Measurements from ENCODE around the gene MRPL49.

DNA sequence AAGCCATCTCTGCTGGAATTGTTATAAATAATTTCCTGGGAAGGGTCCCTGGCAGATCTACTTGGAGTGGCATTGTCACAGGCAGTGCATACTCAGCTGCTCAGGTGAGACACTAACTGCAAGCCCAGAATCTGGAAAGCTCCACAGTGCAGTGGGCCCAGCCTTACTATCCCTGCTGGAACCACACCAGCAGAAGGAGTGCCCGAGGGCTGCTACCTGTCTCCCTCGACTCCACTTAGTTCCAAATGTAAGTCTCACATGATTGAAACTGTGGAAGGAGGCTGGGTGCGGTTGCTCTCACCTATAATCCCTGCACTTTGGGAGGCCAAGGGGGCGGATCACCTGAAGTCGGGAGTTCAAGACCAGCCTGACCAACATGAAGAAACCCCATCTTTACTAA is 26.5 kb downstream of the MRPL49 start:
- no peak for TF ChIP-seq POLR2A (IDR thresholded peaks at IDR 0.05)
- TF ChIP-seq, protein P1, sequence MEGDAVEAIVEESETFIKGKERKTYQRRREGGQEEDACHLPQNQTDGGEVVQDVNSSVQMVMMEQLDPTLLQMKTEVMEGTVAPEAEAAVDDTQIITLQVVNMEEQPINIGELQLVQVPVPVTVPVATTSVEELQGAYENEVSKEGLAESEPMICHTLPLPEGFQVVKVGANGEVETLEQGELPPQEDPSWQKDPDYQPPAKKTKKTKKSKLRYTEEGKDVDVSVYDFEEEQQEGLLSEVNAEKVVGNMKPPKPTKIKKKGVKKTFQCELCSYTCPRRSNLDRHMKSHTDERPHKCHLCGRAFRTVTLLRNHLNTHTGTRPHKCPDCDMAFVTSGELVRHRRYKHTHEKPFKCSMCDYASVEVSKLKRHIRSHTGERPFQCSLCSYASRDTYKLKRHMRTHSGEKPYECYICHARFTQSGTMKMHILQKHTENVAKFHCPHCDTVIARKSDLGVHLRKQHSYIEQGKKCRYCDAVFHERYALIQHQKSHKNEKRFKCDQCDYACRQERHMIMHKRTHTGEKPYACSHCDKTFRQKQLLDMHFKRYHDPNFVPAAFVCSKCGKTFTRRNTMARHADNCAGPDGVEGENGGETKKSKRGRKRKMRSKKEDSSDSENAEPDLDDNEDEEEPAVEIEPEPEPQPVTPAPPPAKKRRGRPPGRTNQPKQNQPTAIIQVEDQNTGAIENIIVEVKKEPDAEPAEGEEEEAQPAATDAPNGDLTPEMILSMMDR (IDR thresholded peaks at IDR 0.05), result no peak
